ENCODE results near the gene ZBTB32. TPM values are rescaled to one million over a fixed set of nuclear protein-coding genes. Genes with fewer than 3 reads are reported as not detected.

The ZBTB32 gene
- total RNA-seq, 6 experiments from 2014 or later: not detected

GRCh38 chr19:35739275-35740107, 35.1 kb downstream of the ZBTB32 start:
- Mint-ChIP-seq H3K4me1 (ENCODE audit: low read depth) (peaks cover 23% of the 10 kb centered on the region), H3K27ac (peak overlapping the region; percentile 54), H3K27me3 (ENCODE audit: insufficient read depth) (peaks cover 11% of the 10 kb centered on the region), H3K36me3 (ENCODE audit: low read depth) (peaks cover 13% of the 10 kb centered on the region), H3K9me3 (no peaks in the 10 kb centered on the region), H3K4me3 (peak overlapping the region; percentile 64)
- DNase-seq: no peak
- TF ChIP-seq CTCF (IDR thresholded peaks at IDR 0.05): no peak

GRCh38 chr19:35740108-35740422, 35.7 kb downstream of the ZBTB32 start:
- no peak for TF ChIP-seq CTCF (IDR thresholded peaks at IDR 0.05)
- Mint-ChIP-seq H3K4me1 (ENCODE audit: low read depth) (peaks cover 26% of the 10 kb centered on the region), H3K4me3 (peak overlapping the region; percentile 87), H3K27ac (no peak overlapping the region; the same call in 1 of the 2 replicates), H3K27me3 (ENCODE audit: insufficient read depth) (peaks cover 11% of the 10 kb centered on the region), H3K9me3 (no peaks in the 10 kb centered on the region), H3K36me3 (ENCODE audit: low read depth) (peaks cover 13% of the 10 kb centered on the region)
- no peak for DNase-seq

- peak; percentile 42; the same call in 1 of the 2 replicates for TF ChIP-seq CTCF (IDR thresholded peaks at IDR 0.05)
- Mint-ChIP-seq H3K27ac (peak overlapping the region; percentile 38), H3K36me3 (ENCODE audit: low read depth) (peaks cover 12% of the 10 kb centered on the region), H3K4me3 (peak overlapping the region; percentile 87), H3K4me1 (ENCODE audit: low read depth) (peaks cover 26% of the 10 kb centered on the region), H3K9me3 (no peaks in the 10 kb centered on the region), H3K27me3 (ENCODE audit: insufficient read depth) (peaks cover 9% of the 10 kb centered on the region)
- DNase-seq: peak; percentile 94
Measured at GRCh38 chr19:35740423-35741202, 36.3 kb downstream of the ZBTB32 start.

- peak overlapping the region; percentile 38; the same call in 1 of the 2 replicates for H3K27ac Mint-ChIP-seq
- H3K9me3 Mint-ChIP-seq: no peaks in the 10 kb centered on the region
- TF ChIP-seq CTCF (IDR thresholded peaks at IDR 0.05): no peak; the same call in none of the 2 replicates
- DNase-seq: no peak
- H3K4me3 Mint-ChIP-seq: peak overlapping the region; percentile 87
- H3K36me3 Mint-ChIP-seq (ENCODE audit: low read depth): peaks cover 13% of the 10 kb centered on the region
- peaks cover 29% of the 10 kb centered on the region for H3K4me1 Mint-ChIP-seq (ENCODE audit: low read depth)
- peaks cover 9% of the 10 kb centered on the region for H3K27me3 Mint-ChIP-seq (ENCODE audit: insufficient read depth)
Measured at GRCh38 chr19:35741203-35741515, 36.8 kb downstream of the ZBTB32 start.

GRCh38 chr19:35742121-35742724, 37.9 kb downstream of the ZBTB32 start, which contains the start of gene IGFLR1:
TSS of gene IGFLR1 (minus strand) at chr19:35742452. CDS start at chr19:35741180, 1,272 bp downstream.
- no peak for TF ChIP-seq CTCF (IDR thresholded peaks at IDR 0.05)
- Mint-ChIP-seq H3K36me3 (ENCODE audit: low read depth) (peaks cover 13% of the 10 kb centered on the region), H3K27me3 (ENCODE audit: insufficient read depth) (peaks cover 9% of the 10 kb centered on the region), H3K4me3 (no peak within 1 kb of the TSS), H3K9me3 (no peaks in the 10 kb centered on the region), H3K4me1 (ENCODE audit: low read depth) (peaks cover 39% of the 10 kb centered on the region), H3K27ac (no peak within 1 kb of the TSS)
- no peak for DNase-seq
